Posterior vena cava (tissue), 2 donors: ENCODE results near the gene MYO16. TPM values are rescaled to one million over a fixed set of nuclear protein-coding genes. Genes with fewer than 3 reads are reported as not detected.
A peak's percentile ranks its signal among the peaks of the same experiment; 100 is the strongest.

Experiments used
- DNase-seq: peaks from one replicate; pipeline ENCODE4 v3.0.0-alpha.2; 2020; ENCODE audit warnings: low spot score
- intact Hi-C, 2 donors: fragments of 100-400 bp; cut with DNase I; formaldehyde crosslinking; loops; one replicate each; pipeline versions ENCODE4 v1.14.1 to v1.14.2; 2022 to 2023
- total RNA-seq, 2 donors: library from RNA; stranded (reverse); fragmentation: NEBNext Ultra II Directional; extraction: Animal tissue kit (Norgen Biotek cat#: 25700); gene quantifications; one replicate each; pipeline ENCODE4 v1.2.1, GENCODE V29; 2021
- donor health status: DM: yes; HTN: yes; CAD: no.
- donor health status: DM: yes; HTN: yes; CAD: no.

The MYO16 gene
- total RNA-seq, 2 donors from 2014 or later, result 0.09 to 0.43 TPM

GRCh38 chr13:108919036-108919907, 289.9 kb downstream of the MYO16 start:
- intact Hi-C loops, result no loop called here
- no peak for DNase-seq

DNA sequence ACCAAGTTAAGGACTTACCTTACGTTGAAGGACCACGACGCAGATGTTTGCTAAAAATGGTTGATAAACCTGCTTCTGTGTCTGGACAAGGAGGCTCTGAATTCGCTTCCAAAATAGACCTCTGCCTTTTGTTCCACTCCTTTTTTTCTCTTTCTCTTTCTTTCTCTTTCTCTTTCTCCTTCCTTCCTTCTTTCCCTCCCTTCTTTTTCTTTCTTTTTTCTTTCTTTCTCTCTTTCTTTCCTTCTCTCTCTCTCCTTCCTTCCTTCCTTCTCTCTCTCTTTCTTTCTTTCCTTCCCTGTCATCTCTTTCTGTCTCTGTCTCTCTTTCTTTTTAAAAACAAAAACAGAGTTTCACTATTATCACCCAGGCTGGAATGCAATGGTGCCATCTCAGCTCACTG, 290.7 kb downstream of the MYO16 start:
- intact Hi-C loops, result no loop called here
- DNase-seq, result no peak

DNA sequence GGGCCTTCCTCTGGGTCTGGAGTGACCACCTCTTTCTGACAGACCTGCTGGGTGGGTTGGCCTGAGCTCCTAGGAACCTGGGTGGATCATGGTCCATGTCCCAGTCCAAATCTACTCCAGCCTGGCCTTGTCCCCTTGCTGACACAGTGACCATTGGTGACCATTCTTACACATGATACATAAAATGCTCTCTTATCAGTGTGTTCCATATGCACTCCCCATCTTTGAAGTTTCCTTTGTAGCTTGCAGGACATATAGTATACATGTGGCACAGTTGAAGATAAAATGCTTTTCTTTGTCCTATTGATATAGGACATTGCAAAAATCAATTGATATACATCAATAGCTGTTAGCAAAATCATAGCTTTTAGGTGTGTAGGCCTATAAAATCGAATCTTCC, 291.8 kb downstream of the MYO16 start:
- intact Hi-C loops, result no loop called here
- DNase-seq, result no peak

DNA sequence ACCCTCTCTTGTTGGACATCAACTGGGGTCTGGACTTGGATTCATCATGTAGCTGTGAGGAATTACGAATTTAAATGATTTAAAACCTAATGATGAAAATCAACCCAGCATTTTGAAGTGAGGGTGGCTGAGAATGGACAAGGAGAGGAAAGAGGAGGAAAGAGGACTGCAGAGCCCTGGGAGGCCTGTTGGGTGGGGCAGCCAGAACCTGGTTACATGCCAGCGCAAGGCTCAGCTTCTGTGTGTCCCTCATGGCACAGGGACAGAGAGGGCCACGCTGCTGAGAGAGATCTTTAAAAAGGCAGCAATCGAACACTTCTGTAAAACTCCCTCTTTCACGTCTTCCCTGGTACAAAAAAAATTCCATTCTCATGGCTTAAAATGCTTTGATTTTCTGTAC, 292.7 kb downstream of the MYO16 start:
- DNase-seq, result peak; percentile 57
- intact Hi-C loops, result no loop called here

DNA sequence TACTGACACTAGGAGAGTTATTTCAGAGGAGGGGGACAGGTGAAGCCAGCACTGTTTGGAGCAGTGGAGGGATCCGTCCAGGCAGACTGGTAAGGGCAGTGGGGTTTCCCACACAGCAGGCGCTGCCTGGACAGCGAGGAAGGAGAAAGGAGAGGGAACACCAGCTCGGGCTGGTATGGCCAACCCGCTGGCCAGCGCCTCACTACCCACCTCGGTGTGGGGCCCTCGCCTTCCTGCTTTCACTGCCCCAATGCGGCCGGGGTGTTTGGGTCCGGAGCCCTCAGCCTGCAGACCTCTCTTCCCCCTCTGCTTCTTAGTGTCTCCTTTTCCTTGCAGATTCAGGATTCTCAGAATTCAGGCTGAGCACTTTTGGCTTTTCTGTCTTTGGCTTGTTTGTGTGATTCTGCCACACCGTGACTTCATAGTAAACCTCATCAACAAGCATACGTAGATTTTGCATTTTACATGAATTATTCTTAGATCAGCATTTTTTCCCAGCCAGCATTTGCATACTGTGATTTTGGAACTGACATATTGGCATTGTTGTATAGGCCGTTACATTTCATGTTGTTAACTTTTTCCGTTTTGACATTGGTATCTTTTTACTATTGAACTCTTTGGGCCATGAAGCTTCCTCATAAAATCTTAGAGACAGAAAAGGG, 294.1 kb downstream of the MYO16 start:
- intact Hi-C loops, result no loop called here
- DNase-seq, result peak; percentile 62

DNA sequence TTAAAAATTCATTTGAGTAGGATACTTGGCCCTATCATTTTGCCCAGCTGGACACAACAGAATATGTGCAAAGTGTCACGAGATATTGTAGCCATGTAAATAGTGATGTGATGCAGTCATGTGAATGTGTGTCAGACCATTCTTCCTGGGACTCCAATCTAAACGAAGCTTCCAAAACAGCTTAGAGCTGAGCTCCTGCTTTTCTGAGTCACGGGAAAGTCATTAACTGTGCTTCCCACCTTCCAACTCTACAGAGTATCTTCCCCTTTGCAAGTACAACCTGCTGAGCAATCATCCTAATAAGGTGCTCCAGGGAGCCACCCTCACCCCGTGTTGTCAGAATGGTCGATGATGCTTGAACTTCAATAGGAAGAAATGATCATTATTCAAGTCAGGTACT, 294.7 kb downstream of the MYO16 start:
- peak; percentile 34 for DNase-seq
- intact Hi-C loops, result no loop called here

DNA sequence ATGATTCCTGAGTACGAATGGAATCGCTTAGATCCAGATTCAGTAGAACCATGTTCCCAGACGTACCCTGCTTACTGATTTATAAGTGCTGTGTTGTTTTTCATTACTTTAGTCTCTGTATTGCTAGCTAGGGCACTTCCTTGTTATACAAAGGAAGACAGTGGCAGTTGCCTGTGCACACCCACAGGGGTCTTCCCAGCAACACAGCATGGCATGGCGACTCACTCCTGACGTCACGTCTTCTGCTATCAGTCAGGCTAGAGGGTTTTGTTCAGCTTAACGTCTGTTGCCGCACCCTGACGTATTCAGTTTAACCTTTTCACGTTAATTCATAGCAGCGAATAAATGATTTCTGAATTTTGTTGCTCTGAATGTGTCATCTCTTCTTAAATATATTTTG, 295.1 kb downstream of the MYO16 start:
- intact Hi-C loops, result no loop called here
- no peak for DNase-seq

- intact Hi-C loops, result no loop called here
- no peak for DNase-seq
These were observed 295.7 kb downstream of the MYO16 start for GRCh38 chr13:108925070-108925469.

DNA sequence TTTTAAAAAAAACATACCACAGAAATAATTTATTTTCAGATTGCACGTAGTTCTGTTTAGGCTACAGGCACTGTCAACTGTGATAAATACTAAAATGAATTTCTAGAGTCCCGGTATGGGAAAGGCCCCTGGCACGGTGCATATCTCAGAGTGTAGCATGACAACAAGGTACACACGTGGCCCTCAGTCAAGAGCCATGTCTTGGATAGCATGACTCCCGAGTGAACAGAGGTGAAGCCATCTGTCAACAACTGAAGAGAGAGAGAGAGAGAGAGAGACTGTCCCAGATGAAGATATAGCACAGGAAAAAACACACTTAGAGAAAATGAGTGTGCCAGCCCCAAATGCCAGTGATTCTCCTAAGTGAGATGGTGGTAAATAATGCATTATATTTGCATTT, 297.5 kb downstream of the MYO16 start:
- intact Hi-C loops, result no loop called here
- no peak for DNase-seq

- intact Hi-C loops, result no loop called here
- peak; percentile 52 for DNase-seq
These were observed 298.2 kb downstream of the MYO16 start for GRCh38 chr13:108927615-108928014.

DNA sequence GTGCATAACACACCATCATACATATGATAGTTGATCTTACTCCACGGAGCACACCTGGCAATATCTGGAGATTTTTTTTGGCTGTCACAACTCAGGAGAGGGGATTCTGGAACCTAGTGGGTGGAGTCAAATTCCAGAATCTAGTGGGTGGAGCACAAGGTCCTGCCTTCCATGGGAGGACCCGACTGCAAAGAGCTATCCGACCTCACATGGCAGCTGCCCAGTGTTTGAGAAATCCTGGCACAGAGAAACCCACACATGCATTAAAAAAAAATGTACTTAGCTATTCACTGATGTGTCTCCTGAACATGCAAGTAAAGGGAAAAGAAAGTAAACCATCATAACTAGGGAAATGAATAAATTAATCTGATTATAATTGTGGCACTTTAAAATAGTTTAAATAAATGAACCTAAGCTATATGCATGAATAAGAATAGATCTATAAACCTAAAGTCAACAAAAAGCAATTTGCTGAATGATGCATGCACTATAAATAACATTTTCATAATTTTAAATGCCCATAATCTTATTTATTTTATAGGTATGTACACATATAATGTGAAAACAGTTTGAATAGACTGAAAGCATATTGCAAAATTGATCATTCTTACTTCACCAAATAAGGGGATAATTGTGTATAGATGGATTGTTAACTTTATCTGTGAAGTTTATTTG, 300.3 kb downstream of the MYO16 start:
- DNase-seq, result no peak

GRCh38 chr13:108932196-108932595, 302.8 kb downstream of the MYO16 start:
- no peak for DNase-seq
- intact Hi-C loops, result no loop called here

More for the DNA sequence above, 300.3 kb downstream of the MYO16 start:
- intact Hi-C loops, result no loop called here

GRCh38 chr13:108933061-108933460, 303.6 kb downstream of the MYO16 start:
- intact Hi-C loops, result no loop called here

DNA sequence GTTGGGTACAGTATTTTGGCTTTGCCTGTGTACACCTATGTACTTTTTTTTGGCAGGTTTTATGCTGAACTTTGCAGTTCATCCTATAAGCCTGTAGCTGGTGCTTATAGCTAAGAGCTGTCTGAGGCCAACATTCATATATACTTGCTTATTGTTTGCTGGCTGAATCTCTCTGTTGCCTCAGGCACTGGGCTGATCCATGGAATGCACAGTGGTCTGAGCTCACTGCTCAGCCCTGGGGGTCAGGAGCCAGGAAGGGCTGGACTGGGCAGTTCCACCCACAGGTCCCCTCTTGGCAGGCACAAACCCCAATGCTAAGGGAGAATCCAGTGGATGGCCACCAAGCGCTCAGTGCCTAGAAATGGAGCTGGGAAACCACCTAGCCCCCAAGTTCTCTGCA, 308.7 kb downstream of the MYO16 start:
- DNase-seq, result no peak

More at GRCh38 chr13:108933061-108933460, 303.6 kb downstream of the MYO16 start:
- DNase-seq, result no peak

GRCh38 chr13:108940121-108940520, 310.7 kb downstream of the MYO16 start:
- no peak for DNase-seq
- intact Hi-C loops, result no loop called here

More for the DNA sequence above, 308.7 kb downstream of the MYO16 start:
- intact Hi-C loops, result no loop called here

DNA sequence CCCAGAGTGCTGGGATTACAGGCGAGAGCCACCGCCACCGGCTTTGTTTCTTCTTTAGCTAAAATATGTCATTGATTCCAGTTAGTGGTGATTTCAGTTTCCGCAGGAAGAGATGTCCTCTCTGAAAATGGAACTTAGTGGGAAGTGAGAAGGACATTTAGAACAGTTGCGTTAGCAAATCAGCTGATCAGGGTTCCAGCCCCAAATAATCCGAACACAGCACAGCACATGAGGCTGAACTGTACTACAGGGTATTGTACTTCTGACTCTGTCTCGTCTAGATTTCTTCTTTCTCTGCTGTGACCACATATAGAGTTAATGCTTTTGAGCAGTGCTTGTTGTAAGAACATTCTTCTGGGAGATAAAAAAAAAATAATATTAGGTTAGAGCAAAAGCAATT, 314.4 kb downstream of the MYO16 start:
- intact Hi-C loops, result no loop called here
- no peak for DNase-seq

DNA sequence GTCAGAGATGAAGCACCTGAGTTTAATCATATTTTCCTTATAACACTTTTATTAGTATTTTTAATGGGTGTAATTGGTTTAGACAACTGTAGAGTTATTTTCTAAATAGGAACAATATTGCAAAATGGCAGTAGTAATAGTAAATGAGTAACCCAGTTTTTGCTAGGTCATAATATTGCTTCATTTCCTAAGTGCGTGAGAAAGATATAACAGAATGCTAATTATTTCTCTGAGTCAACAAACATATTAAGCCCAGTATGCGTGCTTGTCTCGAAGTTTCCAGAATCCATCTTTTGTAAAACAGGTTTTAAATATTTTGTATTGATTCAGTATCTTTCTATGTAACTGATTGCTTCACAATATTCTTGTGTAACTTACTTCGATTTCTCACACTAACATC, 315.3 kb downstream of the MYO16 start:
- intact Hi-C loops, result loop anchor here in 1 of 2 donors (5.0 kb wide), 1 partner anchor 1163 kb away; no protein-coding TSS in a partner anchor
- no peak for DNase-seq

DNA sequence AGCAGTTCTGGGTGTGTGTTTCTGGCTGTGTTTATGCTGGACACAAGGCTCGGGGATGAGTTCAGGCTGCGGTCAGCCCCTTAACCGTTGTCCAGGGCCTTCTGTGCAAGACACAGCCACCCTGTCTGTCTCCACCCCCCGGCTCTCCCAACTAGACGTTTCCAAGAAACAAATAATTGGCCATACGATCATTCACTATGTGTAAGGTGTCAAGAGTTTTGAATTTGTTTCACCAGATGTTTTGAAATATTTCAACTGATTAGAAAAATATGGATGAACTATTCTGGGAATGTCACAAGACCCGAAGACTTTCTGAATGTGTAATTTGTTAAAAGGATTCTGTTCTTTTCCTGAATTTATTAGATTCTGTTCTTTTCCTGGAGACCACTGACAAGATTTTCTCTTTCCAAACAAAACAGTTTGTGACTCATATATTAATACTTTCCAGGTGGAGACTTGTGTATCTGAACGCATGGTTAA, 318.2 kb downstream of the MYO16 start:
- intact Hi-C loops, result loop anchor here in 1 of 2 donors (5.0 kb wide), 1 partner anchor 1160 kb away; no protein-coding TSS in a partner anchor

GRCh38 chr13:108948251-108948671, 318.9 kb downstream of the MYO16 start:
- intact Hi-C loops, result loop anchor here in 1 of 2 donors (5.0 kb wide), 1 partner anchor 1159 kb away; no protein-coding TSS in a partner anchor
- DNase-seq, result peak; percentile 58

More for the DNA sequence above, 318.2 kb downstream of the MYO16 start:
- DNase-seq, result peak; percentile 84
